ENCODE results near the gene CFAP65.

GRCh38 chr2:219020604-219021365 lies 20.5 kb downstream of the CFAP65 start:
- TF ChIP-seq CTCF (CRISPR knock-in tag; IDR thresholded peaks at IDR 0.05) (no peak), ZNF34 (CRISPR knock-in tag; IDR thresholded peaks at IDR 0.05; ENCODE audit: borderline replicate concordance) (no peak), ZNF282 (IDR thresholded peaks at IDR 0.05; ENCODE audit: partially characterized antibody) (no peak), FOSL2 (CRISPR knock-in tag; IDR thresholded peaks at IDR 0.05) (no peak), ZSCAN29 (CRISPR knock-in tag; conservative IDR thresholded peaks at IDR 0.05) (no peak), ZNF142 (CRISPR knock-in tag; IDR thresholded peaks at IDR 0.05) (no peak), NPAS2 (CRISPR knock-in tag; IDR thresholded peaks at IDR 0.05; ENCODE audit: borderline replicate concordance) (no peak), MYC (CRISPR knock-in tag; IDR thresholded peaks at IDR 0.05; ENCODE audit: borderline replicate concordance) (no peak), FOXO1 (CRISPR knock-in tag; IDR thresholded peaks at IDR 0.05) (no peak), JUN (CRISPR knock-in tag; IDR thresholded peaks at IDR 0.05) (no peak), ZNF431 (CRISPR knock-in tag; IDR thresholded peaks at IDR 0.05; ENCODE audit: borderline replicate concordance, low read depth) (no peak), ZNF230 (CRISPR knock-in tag; IDR thresholded peaks at IDR 0.05) (no peak), SMC3 (IDR thresholded peaks at IDR 0.05; ENCODE audit: low read length) (no peak), RBFOX2 (IDR thresholded peaks at IDR 0.05; ENCODE audit: low read depth, low read length) (no peak)

All from HepG2 (cell line).